Measurements from ENCODE around the gene DPM2.
A peak's percentile ranks its signal among the peaks of the same experiment; 100 is the strongest.

Gene DPM2

DNA sequence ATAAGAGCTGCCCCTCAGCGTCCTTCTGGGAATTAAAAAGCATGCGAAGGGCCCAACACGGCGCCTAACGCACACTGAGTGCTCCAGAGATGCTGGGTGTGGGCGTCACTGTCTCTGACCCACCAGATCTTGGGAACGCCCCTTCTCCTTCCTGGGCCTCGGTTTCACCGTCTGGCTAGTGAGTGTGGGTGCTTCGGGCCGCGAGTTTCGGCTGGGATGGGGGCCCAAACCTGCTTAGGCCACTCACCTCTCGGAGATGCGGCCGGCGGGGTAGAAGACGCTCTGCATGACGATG, 10.8 kb downstream of the DPM2 start:
- Histone ChIP-seq H3K27me3 (ENCODE audit: insufficient read depth, low read length) (peaks cover 13% of the 10 kb centered on the region), H3K14ac (ENCODE audit: low read length) (no peak overlapping the region), H3K9me3 (ENCODE audit: insufficient read depth, low read depth, low read length) (peaks cover 5% of the 10 kb centered on the region), H3K27ac (ENCODE audit: low read depth, low read length) (no peak overlapping the region), H3K4me1 (ENCODE audit: control insufficient read depth in 1 of 2, insufficient read depth in 2 of 2, low read length in 2 of 2) (peaks cover 14 to 26% of the 10 kb centered on the region in 2 experiments), H3K4ac (ENCODE audit: low read depth, low read length) (no peak overlapping the region), H2BK120ac (ENCODE audit: insufficient read depth, low read length, poor library complexity) (no peak overlapping the region), H4K91ac (ENCODE audit: low read depth, low read length) (no peak overlapping the region), H2BK12ac (ENCODE audit: low read length) (no peak overlapping the region), H3K79me2 (ENCODE audit: control insufficient read depth, insufficient read depth, low read length, poor library complexity) (no peaks in the 10 kb centered on the region), H3K36me3 (ENCODE audit: control insufficient read depth in 1 of 2, insufficient read depth in 2 of 2, low read length in 2 of 2) (no peaks in the 10 kb centered on the region), H2AFZ (ENCODE audit: insufficient read depth, low read length, poor library complexity) (peak overlapping the region; percentile 73), H3K4me2 (ENCODE audit: low read length) (peak overlapping the region; percentile 55), H3K9ac (ENCODE audit: low read length) (no peak overlapping the region), H3K4me3 (ENCODE audit: low read depth, low read length) (peak overlapping the region; percentile 53), H4K8ac (ENCODE audit: low read depth, low read length) (peak overlapping the region; percentile 3), H2BK5ac (ENCODE audit: low read depth, low read length, poor library complexity) (no peak overlapping the region), H2AK5ac (ENCODE audit: low read length) (no peak overlapping the region), H3K23ac (ENCODE audit: low read length) (no peak overlapping the region), H3K18ac (ENCODE audit: low read length) (no peak overlapping the region), H3K79me1 (ENCODE audit: low read length) (peaks cover 5% of the 10 kb centered on the region), H4K12ac (ENCODE audit: low read depth, low read length) (no peak overlapping the region)
- no CpG with 5 or more reads among the region's 19 CpGs for WGBS (ENCODE audit: extremely low coverage, insufficient coverage, insufficient read length)
- peak; percentile 61 to 72 for DNase-seq

DNA sequence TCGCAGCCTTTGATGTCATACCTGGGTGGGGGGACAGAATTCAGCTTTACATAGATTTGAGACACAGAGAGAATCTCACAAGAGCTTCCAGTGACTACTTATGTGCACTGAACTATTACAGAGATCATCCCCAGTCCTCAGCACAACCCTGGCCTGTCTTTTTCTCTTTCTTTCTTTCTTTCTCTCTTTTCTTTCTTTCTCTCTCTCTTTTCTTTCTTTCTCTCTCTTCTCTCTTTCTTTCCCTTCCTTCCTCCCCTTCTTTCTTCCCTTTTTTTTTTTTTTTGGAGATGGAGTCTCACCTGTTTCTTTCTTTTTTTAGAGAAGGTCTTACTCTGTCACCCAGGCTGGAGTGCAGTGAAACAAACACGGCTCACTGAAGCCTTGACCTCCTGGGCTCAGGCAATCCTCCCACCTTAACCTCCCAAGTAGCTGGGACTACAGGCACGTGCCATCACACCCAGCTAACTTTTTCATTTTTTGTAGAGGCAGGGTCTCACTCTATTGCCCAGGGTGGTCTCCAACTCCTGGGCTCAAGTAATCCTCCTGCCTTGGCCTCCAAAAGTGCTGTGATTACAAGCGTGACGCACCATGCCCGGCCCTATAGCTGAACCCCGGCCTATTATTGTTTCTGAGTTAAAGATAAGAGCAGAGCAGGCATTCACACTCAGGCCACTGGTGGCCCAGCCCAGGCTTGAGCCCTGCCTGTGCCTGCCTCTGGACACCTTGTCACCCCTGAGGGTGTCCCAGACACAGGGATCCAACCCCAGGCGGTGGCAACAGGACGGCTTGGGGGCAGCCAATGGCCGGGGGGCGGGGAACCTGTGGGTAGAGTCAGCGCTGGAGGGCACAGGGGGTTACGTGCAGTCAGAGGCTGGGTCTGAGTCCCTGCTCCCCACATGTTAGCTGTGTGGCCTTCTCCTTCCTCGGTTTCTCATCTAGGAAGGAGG, 11.4 kb downstream of the DPM2 start:
- no peaks in the 10 kb centered on the region for H3K79me2 ChIP-seq (ENCODE audit: control insufficient read depth, insufficient read depth, low read length, poor library complexity)
- H3K9me3 ChIP-seq (ENCODE audit: insufficient read depth, low read depth, low read length) = peaks cover 5% of the 10 kb centered on the region
- H2BK120ac ChIP-seq (ENCODE audit: insufficient read depth, low read length, poor library complexity) = no peak overlapping the region
- no peak overlapping the region for H3K4me3 ChIP-seq (ENCODE audit: low read depth, low read length)
- H3K4me1 ChIP-seq (ENCODE audit: control insufficient read depth in 1 of 2, insufficient read depth in 2 of 2, low read length in 2 of 2) = peaks cover 9 to 22% of the 10 kb centered on the region in 2 experiments
- no peak overlapping the region for H4K8ac ChIP-seq (ENCODE audit: low read depth, low read length)
- H3K23ac ChIP-seq (ENCODE audit: low read length) = no peak overlapping the region
- H2BK5ac ChIP-seq (ENCODE audit: low read depth, low read length, poor library complexity) = no peak overlapping the region
- no peak overlapping the region for H3K27ac ChIP-seq (ENCODE audit: low read depth, low read length)
- no peak overlapping the region for H2BK12ac ChIP-seq (ENCODE audit: low read length)
- no peak overlapping the region for H4K91ac ChIP-seq (ENCODE audit: low read depth, low read length)
- H3K4me2 ChIP-seq (ENCODE audit: low read length) = peak overlapping the region; percentile 55
- H3K14ac ChIP-seq (ENCODE audit: low read length) = no peak overlapping the region
- H2AFZ ChIP-seq (ENCODE audit: insufficient read depth, low read length, poor library complexity) = peak overlapping the region; percentile 73
- no peaks in the 10 kb centered on the region for H3K36me3 ChIP-seq (ENCODE audit: control insufficient read depth in 1 of 2, insufficient read depth in 2 of 2, low read length in 2 of 2)
- H3K18ac ChIP-seq (ENCODE audit: low read length) = no peak overlapping the region
- H3K79me1 ChIP-seq (ENCODE audit: low read length) = peaks cover 5% of the 10 kb centered on the region
- no peak overlapping the region for H4K12ac ChIP-seq (ENCODE audit: low read depth, low read length)
- DNase-seq = no peak
- no peak overlapping the region for H2AK5ac ChIP-seq (ENCODE audit: low read length)
- H3K9ac ChIP-seq (ENCODE audit: low read length) = no peak overlapping the region
- no CpG with 5 or more reads among the region's 14 CpGs for WGBS (ENCODE audit: extremely low coverage, insufficient coverage, insufficient read length)
- peaks cover 13% of the 10 kb centered on the region for H3K27me3 ChIP-seq (ENCODE audit: insufficient read depth, low read length)
- no peak overlapping the region for H3K4ac ChIP-seq (ENCODE audit: low read depth, low read length)

- H3K4me1 ChIP-seq (ENCODE audit: control insufficient read depth in 1 of 2, insufficient read depth in 2 of 2, low read length in 2 of 2) = peaks cover 5 to 14% of the 10 kb centered on the region in 2 experiments
- no peak overlapping the region for H3K27ac ChIP-seq (ENCODE audit: low read depth, low read length)
- no peak overlapping the region for H3K9ac ChIP-seq (ENCODE audit: low read length)
- H2BK5ac ChIP-seq (ENCODE audit: low read depth, low read length, poor library complexity) = no peak overlapping the region
- H4K91ac ChIP-seq (ENCODE audit: low read depth, low read length) = no peak overlapping the region
- no peak overlapping the region for H3K4me2 ChIP-seq (ENCODE audit: low read length)
- H3K23ac ChIP-seq (ENCODE audit: low read length) = no peak overlapping the region
- no peak overlapping the region for H3K4me3 ChIP-seq (ENCODE audit: low read depth, low read length)
- H3K79me1 ChIP-seq (ENCODE audit: low read length) = peaks cover 5% of the 10 kb centered on the region
- no peak overlapping the region for H2AFZ ChIP-seq (ENCODE audit: insufficient read depth, low read length, poor library complexity)
- H3K27me3 ChIP-seq (ENCODE audit: insufficient read depth, low read length) = peaks cover 13% of the 10 kb centered on the region
- no peak overlapping the region for H3K4ac ChIP-seq (ENCODE audit: low read depth, low read length)
- no peaks in the 10 kb centered on the region for H3K36me3 ChIP-seq (ENCODE audit: control insufficient read depth in 1 of 2, insufficient read depth in 2 of 2, low read length in 2 of 2)
- H4K8ac ChIP-seq (ENCODE audit: low read depth, low read length) = no peak overlapping the region
- H4K12ac ChIP-seq (ENCODE audit: low read depth, low read length) = no peak overlapping the region
- no peak overlapping the region for H2BK12ac ChIP-seq (ENCODE audit: low read length)
- no peaks in the 10 kb centered on the region for H3K79me2 ChIP-seq (ENCODE audit: control insufficient read depth, insufficient read depth, low read length, poor library complexity)
- H3K9me3 ChIP-seq (ENCODE audit: insufficient read depth, low read depth, low read length) = peaks cover 5% of the 10 kb centered on the region
- H3K14ac ChIP-seq (ENCODE audit: low read length) = no peak overlapping the region
- no CpG with 5 or more reads among the region's 22 CpGs for WGBS (ENCODE audit: extremely low coverage, insufficient coverage, insufficient read length)
- H3K18ac ChIP-seq (ENCODE audit: low read length) = no peak overlapping the region
- H2AK5ac ChIP-seq (ENCODE audit: low read length) = no peak overlapping the region
- no peak for DNase-seq
- H2BK120ac ChIP-seq (ENCODE audit: insufficient read depth, low read length, poor library complexity) = no peak overlapping the region
These were observed 12.8 kb downstream of the DPM2 start for GRCh38 chr9:127924736-127925444.

DNA sequence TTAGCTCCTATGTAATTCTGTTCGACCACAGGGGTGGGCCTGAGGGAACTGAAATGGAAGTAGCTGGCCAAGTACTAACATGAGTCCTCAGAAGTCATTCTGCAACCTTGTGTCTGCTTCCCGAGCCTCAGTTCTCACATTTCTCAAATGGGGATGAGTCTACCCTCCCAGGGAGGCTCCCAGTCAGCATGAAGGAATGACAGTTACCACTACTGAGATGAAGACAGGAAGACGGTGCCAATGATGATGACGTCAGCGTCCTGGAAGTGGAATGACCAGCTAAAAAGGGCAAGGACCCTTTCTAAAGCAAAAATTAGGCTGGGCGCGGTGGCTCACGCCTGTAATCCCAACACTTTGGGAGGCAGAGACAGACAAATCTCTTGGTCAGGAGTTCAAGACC, 13.9 kb downstream of the DPM2 start:
- H2BK12ac ChIP-seq (ENCODE audit: low read length) = no peak overlapping the region
- H3K4me3 ChIP-seq (ENCODE audit: low read depth, low read length) = no peak overlapping the region
- WGBS (ENCODE audit: extremely low coverage, insufficient coverage, insufficient read length) = no CpG with 5 or more reads among the region's 8 CpGs
- H3K27me3 ChIP-seq (ENCODE audit: insufficient read depth, low read length) = peaks cover 13% of the 10 kb centered on the region
- peaks cover 2% of the 10 kb centered on the region for H3K9me3 ChIP-seq (ENCODE audit: insufficient read depth, low read depth, low read length)
- no peak overlapping the region for H3K9ac ChIP-seq (ENCODE audit: low read length)
- no peak overlapping the region for H3K4ac ChIP-seq (ENCODE audit: low read depth, low read length)
- no peak overlapping the region for H2AFZ ChIP-seq (ENCODE audit: insufficient read depth, low read length, poor library complexity)
- H2AK5ac ChIP-seq (ENCODE audit: low read length) = no peak overlapping the region
- H3K79me2 ChIP-seq (ENCODE audit: control insufficient read depth, insufficient read depth, low read length, poor library complexity) = no peaks in the 10 kb centered on the region
- no peak overlapping the region for H3K27ac ChIP-seq (ENCODE audit: low read depth, low read length)
- peaks cover 5% of the 10 kb centered on the region for H3K79me1 ChIP-seq (ENCODE audit: low read length)
- H4K8ac ChIP-seq (ENCODE audit: low read depth, low read length) = no peak overlapping the region
- peak; percentile 93 to 98 for DNase-seq
- H4K12ac ChIP-seq (ENCODE audit: low read depth, low read length) = no peak overlapping the region
- no peak overlapping the region for H3K18ac ChIP-seq (ENCODE audit: low read length)
- no peak overlapping the region for H3K23ac ChIP-seq (ENCODE audit: low read length)
- no peak overlapping the region for H3K4me2 ChIP-seq (ENCODE audit: low read length)
- no peak overlapping the region for H2BK120ac ChIP-seq (ENCODE audit: insufficient read depth, low read length, poor library complexity)
- H2BK5ac ChIP-seq (ENCODE audit: low read depth, low read length, poor library complexity) = no peak overlapping the region
- no peak overlapping the region for H4K91ac ChIP-seq (ENCODE audit: low read depth, low read length)
- peaks cover 9 to 20% of the 10 kb centered on the region in 2 experiments for H3K4me1 ChIP-seq (ENCODE audit: control insufficient read depth in 1 of 2, insufficient read depth in 2 of 2, low read length in 2 of 2)
- no peak overlapping the region for H3K14ac ChIP-seq (ENCODE audit: low read length)
- H3K36me3 ChIP-seq (ENCODE audit: control insufficient read depth in 1 of 2, insufficient read depth in 2 of 2, low read length in 2 of 2) = no peaks in the 10 kb centered on the region
